COLO829 (cell line): Measurements from ENCODE around the gene MARCHF3.
"Not testable (repeated sequence)": the region's sequence is repeated elsewhere in the genome, so short reads cannot be mapped to it uniquely, and the experiment has no call there.

Experiments used
- DNase-seq: peaks from one replicate; pipeline ENCODE4 v3.0.0; 2012; ENCODE audit warnings: low spot score

The MARCHF3 gene

GRCh38 chr5:126847456-126847820 is 182.9 kb downstream of the MARCHF3 start:
- DNase-seq, result no peak

- DNase-seq, result peak; percentile 69
Observed at GRCh38 chr5:126846744-126847455, 183.5 kb downstream of the MARCHF3 start.

- DNase-seq, result no peak
Observed at GRCh38 chr5:126846344-126846743, 184.0 kb downstream of the MARCHF3 start.

GRCh38 chr5:126845470-126846070 is 184.8 kb downstream of the MARCHF3 start:
- DNase-seq, result peak; percentile 40

GRCh38 chr5:126843375-126843774 is 187.0 kb downstream of the MARCHF3 start:
- not testable (repeated sequence) for DNase-seq

GRCh38 chr5:126839407-126839806 is 191.0 kb downstream of the MARCHF3 start:
- DNase-seq, result not testable (repeated sequence)

GRCh38 chr5:126837906-126838539 is 192.3 kb downstream of the MARCHF3 start:
- DNase-seq, result no peak

GRCh38 chr5:126837242-126837641 is 193.1 kb downstream of the MARCHF3 start:
- DNase-seq, result no peak

GRCh38 chr5:126836778-126837177 is 193.6 kb downstream of the MARCHF3 start:
- no peak for DNase-seq

GRCh38 chr5:126831156-126831555 is 199.2 kb downstream of the MARCHF3 start:
- no peak for DNase-seq

GRCh38 chr5:126830061-126830460 is 200.3 kb downstream of the MARCHF3 start:
- DNase-seq, result no peak

- DNase-seq, result no peak
Observed at GRCh38 chr5:126829098-126829497, 201.3 kb downstream of the MARCHF3 start.

- DNase-seq, result no peak
Observed at GRCh38 chr5:126826619-126827215, 203.6 kb downstream of the MARCHF3 start.

GRCh38 chr5:126819253-126819652 is 211.1 kb downstream of the MARCHF3 start:
- DNase-seq, result no peak

GRCh38 chr5:126818736-126819135 is 211.6 kb downstream of the MARCHF3 start:
- no peak for DNase-seq
